BE2C (cell line): ENCODE results near the gene TNS2.
"Not testable (repeated sequence)": the region's sequence is repeated elsewhere in the genome, so short reads cannot be mapped to it uniquely, and the experiment has no call there.

Experiments used
- DNase-seq: peaks from one replicate; pipeline ENCODE4 v3.0.0-alpha.2; 2020
- H3K27me3 ChIP-seq: fragments of 250-450 bp; sonication (Bioruptor Pico); 2 replicates; pipeline ENCODE4 v1.5.1; 2020; ENCODE audit warnings: mild to moderate bottlenecking
- H3K36me3 ChIP-seq: fragments of 250-450 bp; sonication (Bioruptor Pico); 2 replicates; pipeline ENCODE4 v1.5.1; 2020; ENCODE audit warnings: mild to moderate bottlenecking
- H3K4me1 ChIP-seq: fragments of 250-450 bp; sonication (Bioruptor Pico); 2 replicates; pipeline ENCODE4 v1.5.1; 2020
- H3K4me3 ChIP-seq: 2 replicates; pipeline ENCODE4 v1.5.1; 2011; ENCODE audit warnings: low read depth, low read length
- H3K9me3 ChIP-seq: fragments of 250-450 bp; sonication (Bioruptor Pico); 2 replicates; pipeline ENCODE4 v1.5.1; 2020
- TF ChIP-seq, protein P1 (sequence below): IDR thresholded peaks from 2 replicates; pipeline ENCODE4 v1.5.1; 2012; ENCODE audit warnings: mild to moderate bottlenecking, low read depth, low read length

TNS2 gene

DNA sequence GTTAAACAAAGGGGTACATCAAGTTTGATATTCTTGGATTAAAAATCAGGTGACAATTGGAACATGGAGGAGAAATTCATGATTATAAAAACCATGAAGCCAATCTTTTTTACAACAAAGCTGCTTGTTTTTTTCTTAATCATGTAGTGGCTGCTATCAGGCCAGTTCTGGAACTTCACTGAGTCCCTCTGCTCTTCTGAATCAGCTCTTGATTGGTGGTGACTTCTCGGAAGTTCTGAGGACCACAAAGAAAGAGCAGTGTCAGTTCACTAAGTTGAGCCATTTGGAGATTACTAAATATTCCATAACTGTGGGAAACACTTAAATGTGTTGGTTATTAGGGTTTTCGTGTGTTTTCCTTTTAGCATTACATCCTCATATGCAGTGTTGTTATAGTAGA is 35.2 kb upstream of the TNS2 start:
- Histone ChIP-seq H3K4me1 (no peaks in the 10 kb centered on the region), H3K9me3 (no peaks in the 10 kb centered on the region), H3K27me3 (no peaks in the 10 kb centered on the region), H3K4me3 (no peak overlapping the region), H3K36me3 (peaks cover 86% of the 10 kb centered on the region)
- no peak for DNase-seq
- TF ChIP-seq, protein P1, sequence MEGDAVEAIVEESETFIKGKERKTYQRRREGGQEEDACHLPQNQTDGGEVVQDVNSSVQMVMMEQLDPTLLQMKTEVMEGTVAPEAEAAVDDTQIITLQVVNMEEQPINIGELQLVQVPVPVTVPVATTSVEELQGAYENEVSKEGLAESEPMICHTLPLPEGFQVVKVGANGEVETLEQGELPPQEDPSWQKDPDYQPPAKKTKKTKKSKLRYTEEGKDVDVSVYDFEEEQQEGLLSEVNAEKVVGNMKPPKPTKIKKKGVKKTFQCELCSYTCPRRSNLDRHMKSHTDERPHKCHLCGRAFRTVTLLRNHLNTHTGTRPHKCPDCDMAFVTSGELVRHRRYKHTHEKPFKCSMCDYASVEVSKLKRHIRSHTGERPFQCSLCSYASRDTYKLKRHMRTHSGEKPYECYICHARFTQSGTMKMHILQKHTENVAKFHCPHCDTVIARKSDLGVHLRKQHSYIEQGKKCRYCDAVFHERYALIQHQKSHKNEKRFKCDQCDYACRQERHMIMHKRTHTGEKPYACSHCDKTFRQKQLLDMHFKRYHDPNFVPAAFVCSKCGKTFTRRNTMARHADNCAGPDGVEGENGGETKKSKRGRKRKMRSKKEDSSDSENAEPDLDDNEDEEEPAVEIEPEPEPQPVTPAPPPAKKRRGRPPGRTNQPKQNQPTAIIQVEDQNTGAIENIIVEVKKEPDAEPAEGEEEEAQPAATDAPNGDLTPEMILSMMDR = no peak

DNA sequence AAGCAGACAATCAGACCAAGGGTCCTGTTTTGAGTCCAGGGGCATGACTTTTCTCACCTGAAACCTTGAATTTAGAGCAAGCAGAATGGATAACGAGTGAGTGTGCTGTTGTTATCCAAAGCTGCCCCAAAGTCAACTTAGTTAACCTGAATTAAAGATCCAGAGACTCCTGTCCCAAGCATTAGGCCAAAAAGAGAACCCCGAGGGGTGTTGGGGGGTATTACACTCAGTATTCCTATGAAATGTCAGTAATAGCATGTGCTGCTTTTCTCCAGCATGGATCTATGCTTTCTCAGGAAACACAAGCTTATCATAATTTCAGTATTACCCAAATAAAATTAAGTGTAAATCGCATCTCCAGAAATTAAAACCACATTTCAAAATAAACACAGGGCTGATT is 24.6 kb upstream of the TNS2 start:
- DNase-seq = no peak
- Histone ChIP-seq H3K27me3 (no peaks in the 10 kb centered on the region), H3K36me3 (peaks cover 94% of the 10 kb centered on the region), H3K4me3 (no peak overlapping the region), H3K4me1 (no peaks in the 10 kb centered on the region; the same call in 1 of the 2 replicates), H3K9me3 (no peaks in the 10 kb centered on the region)
- TF ChIP-seq, protein P1 = no peak

- H3K4me3 ChIP-seq, H3K9me3 ChIP-seq, DNase-seq, H3K4me1 ChIP-seq, H3K27me3 ChIP-seq: not testable (repeated sequence)
- H3K36me3 ChIP-seq = peaks cover 94% of the 10 kb centered on the region
Observed at GRCh38 chr12:53027014-53027413, 22.9 kb upstream of the TNS2 start.

DNA sequence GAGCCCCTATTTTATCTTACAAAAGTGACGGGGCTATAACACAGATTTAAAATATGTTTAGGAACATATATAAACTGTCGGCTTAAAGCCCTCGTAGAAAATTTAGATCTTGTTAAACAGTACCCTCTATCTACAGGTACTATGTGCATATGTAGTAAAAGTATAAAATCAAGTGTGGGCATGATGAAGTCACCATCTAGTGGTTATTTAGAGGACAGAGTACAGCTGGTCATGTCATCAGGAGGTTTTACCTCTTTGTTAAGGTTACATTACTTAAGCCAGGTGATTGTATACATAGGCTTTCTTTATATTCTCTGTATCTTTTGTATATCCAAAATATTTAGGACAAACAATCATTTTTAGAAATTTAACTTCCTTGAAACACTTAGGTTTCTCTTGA is 18.2 kb upstream of the TNS2 start:
- Histone ChIP-seq H3K36me3 (peaks cover 92% of the 10 kb centered on the region), H3K9me3 (no peaks in the 10 kb centered on the region), H3K4me3 (no peak overlapping the region), H3K4me1 (no peaks in the 10 kb centered on the region), H3K27me3 (no peaks in the 10 kb centered on the region)
- DNase-seq = no peak
- TF ChIP-seq, protein P1 = 0 out of 2 replicates have a peak, but pooled peaks have one; percentile 8

DNA sequence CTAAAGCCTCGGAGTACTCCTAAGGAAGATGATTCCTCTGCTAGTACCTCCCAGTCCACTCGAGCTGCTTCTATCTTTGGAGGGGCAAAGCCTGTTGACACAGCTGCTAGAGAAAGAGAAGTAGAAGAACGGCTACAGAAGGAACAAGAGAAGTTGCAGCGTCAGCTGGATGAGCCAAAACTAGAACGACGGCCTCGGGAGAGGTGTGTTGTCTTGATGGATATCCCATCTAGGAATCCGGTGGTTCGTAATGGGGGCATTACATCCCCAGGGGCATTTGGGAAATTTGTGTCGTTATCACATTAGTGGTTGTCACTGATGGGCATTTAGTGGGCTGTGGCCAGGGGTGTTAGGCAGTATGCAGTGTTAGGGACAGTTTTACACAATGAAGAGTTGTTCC is 16.0 kb upstream of the TNS2 start:
- DNase-seq, H3K27me3 ChIP-seq, H3K9me3 ChIP-seq, H3K4me1 ChIP-seq, H3K4me3 ChIP-seq: not testable (repeated sequence)
- H3K36me3 ChIP-seq = peaks cover 93% of the 10 kb centered on the region

DNA sequence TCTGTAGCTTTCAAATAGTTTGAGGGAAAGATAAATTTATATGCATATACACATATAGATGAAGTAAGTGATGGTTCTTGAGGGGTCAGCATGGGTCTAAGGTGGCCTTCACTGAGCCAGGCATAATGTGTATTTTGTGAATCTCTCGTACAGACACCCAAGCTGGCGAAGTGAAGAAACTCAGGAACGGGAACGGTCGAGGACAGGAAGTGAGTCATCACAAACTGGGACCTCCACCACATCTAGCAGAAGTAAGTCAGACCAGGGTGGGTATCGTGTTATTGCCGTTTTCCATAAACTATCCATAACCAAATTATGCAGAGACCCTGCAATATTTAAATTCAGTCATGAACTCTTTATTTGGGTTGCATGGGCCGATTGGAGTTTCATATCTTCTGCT is 15.4 kb upstream of the TNS2 start:
- DNase-seq = no peak
- no peaks in the 10 kb centered on the region for H3K27me3 ChIP-seq
- peaks cover 93% of the 10 kb centered on the region for H3K36me3 ChIP-seq
- H3K4me1 ChIP-seq = no peaks in the 10 kb centered on the region
- no peaks in the 10 kb centered on the region for H3K9me3 ChIP-seq
- TF ChIP-seq, protein P1 = no peak
- H3K4me3 ChIP-seq = no peak overlapping the region

- H3K4me3 ChIP-seq = no peak overlapping the region
- peaks cover 85% of the 10 kb centered on the region for H3K36me3 ChIP-seq
- H3K9me3 ChIP-seq = no peaks in the 10 kb centered on the region
- no peaks in the 10 kb centered on the region for H3K4me1 ChIP-seq
- DNase-seq = no peak
- H3K27me3 ChIP-seq = no peaks in the 10 kb centered on the region
- TF ChIP-seq, protein P1 = no peak
Observed at GRCh38 chr12:53036802-53037201, 13.1 kb upstream of the TNS2 start.
